Panc1 (cell line): ENCODE measurements around the gene IRF6.
"Not testable (repeated sequence)": the region's sequence is repeated elsewhere in the genome, so short reads cannot be mapped to it uniquely, and the experiment has no call there.

Experiments used
- CTCF ChIP-seq: fragments of 450-650 bp; IDR thresholded peaks from 2 replicates; pipeline ENCODE4 v1.5.1; 2017; ENCODE audit warnings: mild to moderate bottlenecking
- POLR2AphosphoS5 ChIP-seq: IDR thresholded peaks from 2 replicates; pipeline ENCODE4 v1.6.1; 2012; ENCODE audit warnings: mild to moderate bottlenecking, low read depth, low read length, moderate library complexity
- TCF7L2 ChIP-seq: IDR thresholded peaks from 2 replicates; pipeline ENCODE4 v1.6.1; 2011; ENCODE audit warnings: mild to moderate bottlenecking, low read depth, low read length, inconsistent platforms

DNA sequence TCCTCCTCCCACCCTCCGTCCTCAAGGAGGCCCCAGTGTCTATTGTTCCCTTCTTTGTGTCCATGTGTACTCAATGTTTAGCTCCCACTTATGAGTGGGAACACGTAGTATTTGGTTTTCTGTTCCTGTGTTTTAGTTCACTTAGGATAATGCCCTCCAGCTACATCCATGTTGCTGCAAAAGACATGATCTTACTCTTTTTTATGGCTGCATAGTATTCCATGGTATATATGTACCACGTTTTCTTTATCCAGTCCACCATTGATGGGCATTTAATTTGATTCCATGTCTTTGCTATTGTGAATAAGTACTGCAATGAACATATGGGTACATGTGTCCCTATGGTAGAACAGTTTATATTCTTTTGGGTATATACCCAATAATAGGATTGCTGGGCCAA is 12.2 kb downstream of the IRF6 start:
- TF ChIP-seq CTCF, TCF7L2, POLR2AphosphoS5: not testable (repeated sequence)
